ENCODE data around the gene WFDC2.

Gene WFDC2, protein sequence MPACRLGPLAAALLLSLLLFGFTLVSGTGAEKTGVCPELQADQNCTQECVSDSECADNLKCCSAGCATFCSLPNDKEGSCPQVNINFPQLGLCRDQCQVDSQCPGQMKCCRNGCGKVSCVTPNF

DNA sequence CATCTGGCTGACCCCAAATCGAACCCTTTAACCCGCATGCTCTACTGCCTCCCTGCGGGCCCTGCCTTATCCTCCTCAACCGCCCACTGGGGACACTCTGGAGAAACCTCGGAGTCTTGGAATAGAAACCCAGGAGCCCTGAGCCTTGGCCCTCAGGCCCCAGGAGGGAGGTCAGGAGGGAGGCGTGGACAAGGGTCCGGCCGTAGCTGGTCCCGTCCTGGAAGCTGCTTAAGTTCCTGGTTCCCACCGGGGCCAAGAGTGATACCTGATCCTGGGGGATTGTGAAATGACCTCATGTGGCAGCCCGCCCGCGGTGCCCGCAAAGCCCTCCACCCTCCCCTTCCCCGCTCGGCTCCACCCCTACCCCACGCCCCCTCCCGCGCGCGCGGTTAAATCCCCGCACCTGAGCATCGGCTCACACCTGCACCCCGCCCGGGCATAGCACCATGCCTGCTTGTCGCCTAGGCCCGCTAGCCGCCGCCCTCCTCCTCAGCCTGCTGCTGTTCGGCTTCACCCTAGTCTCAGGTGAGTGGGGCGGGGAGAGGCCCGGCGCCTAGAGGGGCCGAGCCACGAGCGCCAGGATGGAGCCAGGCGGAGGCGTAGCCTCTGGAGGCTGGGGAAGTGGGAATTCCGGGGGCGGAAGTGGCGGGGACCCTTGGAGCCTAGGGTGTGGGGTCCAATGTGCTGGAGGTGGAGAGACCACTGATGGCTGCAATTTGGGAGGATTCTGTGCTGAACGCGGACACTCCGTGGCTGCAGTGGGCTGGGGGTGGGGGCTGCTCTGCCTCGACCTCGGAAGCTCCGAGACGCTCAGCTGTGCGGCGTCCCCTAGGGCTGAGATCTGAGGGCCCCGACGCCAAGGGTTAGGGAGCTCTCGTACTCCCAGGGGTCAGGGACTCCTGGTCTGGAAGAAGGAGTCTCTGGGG, at the start of gene WFDC2:
TSS of gene WFDC2 (plus strand) at position 418 of the 926 bp plus-strand sequence. CDS start at position 447, 29 bp downstream.
- no peak for DNase-seq (ENCODE audit: low read depth)

DNA sequence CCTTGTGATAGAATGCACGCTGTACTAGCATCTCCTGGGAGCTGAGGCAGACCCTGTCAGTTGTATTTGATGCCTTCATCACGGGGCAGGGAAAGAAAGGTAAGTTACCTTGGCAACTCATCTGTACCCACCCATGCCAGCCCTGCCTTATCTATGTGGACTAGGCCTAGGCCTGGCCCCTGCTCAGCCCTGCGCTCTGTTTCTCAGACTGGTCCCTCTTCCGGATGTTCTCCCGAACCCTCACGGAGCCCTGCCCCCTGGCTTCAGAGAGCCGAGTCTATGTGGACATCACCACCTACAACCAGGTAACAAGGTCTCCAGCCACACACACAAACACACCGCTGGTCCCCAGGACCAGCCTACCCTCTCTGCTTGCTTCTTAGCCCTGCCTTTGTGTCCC, 49.4 kb upstream of the WFDC2 start:
- DNase-seq (ENCODE audit: low read depth), result no peak

DNA sequence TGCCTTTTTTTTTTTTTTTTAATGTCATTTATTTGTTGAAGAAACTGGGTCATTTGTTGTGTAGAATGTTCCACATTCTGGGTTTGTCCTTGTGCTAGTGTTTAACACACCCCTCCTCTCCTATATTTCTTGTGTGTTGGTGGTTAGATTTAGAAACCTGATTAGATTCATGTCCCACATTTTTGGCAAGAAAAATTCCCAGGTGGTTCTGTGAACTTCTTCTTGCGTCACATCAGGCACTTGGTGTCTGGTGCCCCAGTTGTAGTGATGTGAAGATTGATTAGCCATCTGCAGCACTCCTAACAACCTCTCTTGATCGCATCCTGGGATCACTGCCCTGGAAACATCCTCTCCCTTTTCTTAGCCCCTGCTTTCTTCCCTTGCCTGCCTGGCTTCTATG, 45.9 kb upstream of the WFDC2 start:
- no peak for DNase-seq (ENCODE audit: low read depth)

DNA sequence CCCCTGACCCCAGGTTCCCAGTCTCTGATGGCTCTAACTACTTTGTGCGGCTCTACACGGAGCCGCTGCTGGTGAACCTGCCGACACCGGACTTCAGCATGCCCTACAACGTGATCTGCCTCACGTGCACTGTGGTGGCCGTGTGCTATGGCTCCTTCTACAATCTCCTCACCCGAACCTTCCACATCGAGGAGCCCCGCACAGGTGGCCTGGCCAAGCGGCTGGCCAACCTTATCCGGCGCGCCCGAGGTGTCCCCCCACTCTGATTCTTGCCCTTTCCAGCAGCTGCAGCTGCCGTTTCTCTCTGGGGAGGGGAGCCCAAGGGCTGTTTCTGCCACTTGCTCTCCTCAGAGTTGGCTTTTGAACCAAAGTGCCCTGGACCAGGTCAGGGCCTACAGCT, 44.0 kb upstream of the WFDC2 start:
- DNase-seq (ENCODE audit: low read depth), result no peak

DNA sequence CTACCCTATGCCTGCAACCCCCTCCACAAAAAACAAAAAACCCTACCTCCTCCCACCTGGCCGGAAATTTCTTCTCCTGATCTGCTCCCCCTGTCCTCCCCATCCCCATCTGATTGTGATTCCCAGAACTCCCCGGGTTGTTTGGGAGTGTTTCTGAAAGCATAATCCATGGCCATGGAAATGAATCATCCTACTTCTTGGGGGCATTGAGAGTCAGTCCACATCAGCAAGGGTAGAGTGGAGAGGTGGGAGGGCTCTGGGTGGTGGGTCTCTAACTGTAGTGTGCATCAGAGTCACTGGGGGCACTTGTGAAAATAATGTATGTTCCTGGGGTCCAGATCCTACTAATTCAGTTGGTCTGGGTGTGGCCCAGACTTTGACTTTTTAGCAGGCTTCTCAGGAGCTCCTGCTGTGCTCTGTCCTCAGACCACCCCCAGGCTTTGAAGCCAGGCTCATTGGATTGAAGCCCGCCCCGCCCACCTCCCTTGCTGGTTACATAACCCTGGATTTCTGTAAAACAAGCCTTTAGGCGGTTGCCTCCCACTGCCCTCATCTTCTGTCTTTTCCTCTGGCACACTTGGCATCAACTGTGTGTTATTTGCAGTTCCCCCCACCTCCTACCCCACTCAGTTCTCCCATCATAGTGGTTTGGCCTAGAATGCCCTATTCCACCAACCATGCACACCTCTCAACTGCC, 43.1 kb upstream of the WFDC2 start:
- no peak for DNase-seq (ENCODE audit: low read depth)

DNA sequence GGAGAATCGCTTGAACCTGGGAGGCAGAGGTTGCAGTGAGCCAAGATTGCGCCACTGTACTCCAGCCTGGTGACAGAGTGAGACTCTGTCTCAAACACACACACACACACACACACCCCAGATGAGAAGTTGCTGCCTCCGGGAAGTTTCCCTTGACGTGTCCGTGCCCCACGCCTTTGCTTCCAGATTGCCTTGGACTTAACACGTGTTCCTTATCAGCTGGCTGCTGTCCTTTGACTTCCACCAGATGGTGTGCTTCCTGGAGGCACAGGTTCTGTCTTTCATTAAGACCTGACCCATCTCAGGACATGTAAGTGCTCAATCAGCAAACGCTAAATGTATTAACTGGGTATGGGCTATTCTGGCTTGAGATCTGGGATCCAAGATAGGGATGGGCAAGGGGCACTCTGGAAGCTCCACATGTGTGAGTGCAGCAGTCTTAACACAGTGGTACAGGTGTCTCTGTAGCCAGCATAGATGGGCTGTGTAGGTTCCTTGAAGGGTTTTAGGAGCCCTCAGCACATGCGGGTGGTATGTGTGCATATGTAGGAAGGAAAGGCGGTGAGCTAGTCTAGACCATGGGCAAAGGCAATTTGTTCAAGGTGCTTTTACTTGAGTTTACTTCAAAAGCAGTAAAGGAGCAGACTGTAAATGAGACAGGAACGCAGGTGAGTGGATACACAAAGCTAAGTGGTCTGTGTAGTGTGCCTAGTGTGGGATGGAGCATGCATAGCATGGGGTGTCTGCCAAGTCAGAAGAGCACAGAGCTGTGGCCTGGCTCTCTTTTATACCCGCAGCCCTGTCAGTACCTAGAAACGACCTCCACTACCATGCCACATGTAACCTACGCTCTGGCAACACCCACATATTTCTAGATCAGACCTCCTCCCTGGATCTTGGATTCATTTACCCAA, 42.1 kb upstream of the WFDC2 start:
- DNase-seq (ENCODE audit: low read depth), result no peak

DNA sequence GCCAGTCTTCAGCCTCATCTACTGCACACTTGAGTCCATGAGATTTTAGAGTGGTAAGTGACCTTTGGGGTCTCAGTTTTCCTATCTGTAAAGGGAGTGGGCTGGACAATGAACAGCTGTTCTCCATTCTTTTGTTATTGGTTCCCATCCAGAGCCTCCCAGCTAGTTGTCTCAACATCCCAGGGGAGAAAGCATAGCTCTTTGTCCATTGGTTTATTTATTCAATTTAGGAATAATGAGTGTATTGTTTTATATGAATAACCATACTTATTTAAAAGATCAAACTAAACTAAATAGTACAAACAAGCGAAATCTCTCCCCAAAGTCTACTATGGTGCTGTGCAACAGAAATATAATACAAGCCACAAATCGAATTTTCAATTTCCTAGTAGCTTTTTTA, 39.9 kb upstream of the WFDC2 start:
- no peak for DNase-seq (ENCODE audit: low read depth)

DNA sequence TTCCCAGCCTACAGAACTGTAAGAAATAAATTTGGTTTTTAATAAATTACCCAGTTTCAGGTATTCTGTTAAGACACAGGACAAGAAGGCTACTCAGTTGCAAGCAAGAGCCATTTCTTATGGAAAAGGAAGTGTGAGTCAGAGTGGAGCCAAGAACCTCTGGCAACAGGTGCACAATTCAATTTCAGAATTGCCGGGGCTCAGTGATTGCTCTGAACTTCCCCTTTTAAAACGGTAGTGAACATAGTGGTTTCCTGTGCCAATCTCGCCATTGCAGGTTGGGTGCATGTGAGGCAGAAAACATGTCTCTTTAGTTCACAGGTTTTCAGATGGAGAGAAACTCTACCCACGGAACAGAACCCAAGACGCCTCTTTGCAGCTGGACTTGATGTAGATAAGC, 37.3 kb upstream of the WFDC2 start:
- DNase-seq (ENCODE audit: low read depth), result no peak

DNA sequence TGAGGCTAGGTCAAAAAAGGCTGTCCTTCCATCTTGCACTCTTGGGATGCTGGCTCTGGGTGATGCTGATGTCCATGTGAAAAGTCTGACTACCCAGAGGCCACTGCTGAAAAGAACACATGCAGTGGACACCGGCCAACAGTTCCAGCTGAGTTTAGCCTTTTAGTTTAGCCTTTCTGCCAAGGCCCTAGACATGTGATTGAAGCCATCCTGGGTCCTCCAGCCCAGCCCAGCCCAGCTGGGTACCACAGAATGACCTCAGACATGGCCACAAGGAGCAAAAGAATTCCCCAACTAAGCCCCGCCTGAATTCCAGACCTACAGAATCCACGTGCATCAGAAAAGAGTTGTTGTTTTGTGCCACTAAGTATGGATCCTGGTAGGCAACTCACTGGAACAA, 36.2 kb upstream of the WFDC2 start:
- no peak for DNase-seq (ENCODE audit: low read depth)

DNA sequence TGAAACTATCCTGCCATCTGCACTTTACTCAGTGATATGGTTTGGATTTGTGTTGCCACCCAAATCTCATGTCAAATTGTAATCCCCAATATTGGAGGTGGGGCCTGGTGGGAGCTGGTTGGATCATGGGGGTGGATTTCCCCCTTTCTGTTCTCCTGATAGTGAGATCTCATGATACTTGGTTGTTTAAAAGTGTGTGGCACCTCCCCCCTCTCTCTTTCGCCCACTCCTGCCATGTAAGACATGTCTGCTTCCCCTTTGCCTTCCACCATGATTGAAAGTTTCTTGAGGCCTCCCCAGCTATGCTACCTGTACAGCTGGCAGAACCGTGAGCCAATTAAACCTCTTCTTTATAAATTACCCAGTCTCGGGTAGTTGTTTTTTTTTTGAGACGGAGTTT, 35.6 kb upstream of the WFDC2 start:
- no peak for DNase-seq (ENCODE audit: low read depth)

DNA sequence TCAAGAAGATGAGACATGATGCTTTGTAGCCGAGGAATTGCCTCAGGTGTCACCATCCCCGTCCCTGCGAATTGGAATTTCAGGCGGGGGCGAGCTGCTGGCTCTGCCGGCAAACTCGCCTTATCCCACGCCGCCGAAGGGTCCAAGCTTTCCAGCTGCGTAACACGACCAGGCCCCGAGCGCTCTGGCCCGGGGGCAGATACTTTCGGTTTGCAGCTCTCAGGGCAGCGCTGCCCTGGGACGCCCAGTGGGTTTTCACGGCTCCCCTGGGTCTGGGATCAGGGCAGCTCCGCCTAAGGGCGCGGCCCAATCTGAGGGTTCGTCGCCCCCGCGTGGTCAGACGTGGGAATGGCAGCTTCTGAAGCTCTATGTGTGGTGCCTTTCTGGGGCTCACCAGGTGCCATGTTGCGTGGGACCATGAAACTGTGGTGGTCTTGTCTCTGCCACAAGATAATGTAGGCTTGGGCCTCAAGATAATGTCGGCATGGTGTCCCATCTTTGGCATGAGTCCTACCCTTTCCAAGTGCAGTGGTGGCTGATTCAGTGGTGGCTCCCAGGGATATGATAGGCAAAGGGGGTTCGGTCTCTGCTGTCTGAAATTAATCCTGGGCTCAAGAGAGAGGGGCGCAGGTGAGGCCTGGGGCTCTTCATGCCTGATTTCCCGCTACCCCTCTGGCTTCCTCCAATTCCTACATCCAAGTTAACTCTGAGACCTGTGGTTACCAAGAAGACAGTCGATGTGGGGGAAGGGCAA, 32.6 kb upstream of the WFDC2 start:
- DNase-seq (ENCODE audit: low read depth), result peak; percentile 75

DNA sequence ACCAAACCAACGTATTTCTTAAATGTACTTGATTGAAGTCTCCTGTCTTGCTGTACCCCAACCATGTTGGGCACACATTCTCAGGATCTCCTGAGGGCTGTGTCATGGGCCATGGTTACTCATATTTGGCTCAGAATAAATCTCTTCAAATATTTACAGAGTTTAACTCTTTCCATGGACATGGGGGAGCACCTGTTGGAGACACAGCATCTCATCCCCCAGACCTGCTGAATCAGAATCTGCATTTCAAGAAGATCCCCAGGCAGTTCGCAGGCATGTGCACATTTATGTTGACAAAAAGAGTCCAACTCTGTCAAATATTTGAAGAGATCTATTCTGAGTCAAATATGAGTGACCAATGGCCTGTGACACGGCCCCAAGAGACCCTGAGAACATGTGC, 29.1 kb upstream of the WFDC2 start:
- no peak for DNase-seq (ENCODE audit: low read depth)

DNA sequence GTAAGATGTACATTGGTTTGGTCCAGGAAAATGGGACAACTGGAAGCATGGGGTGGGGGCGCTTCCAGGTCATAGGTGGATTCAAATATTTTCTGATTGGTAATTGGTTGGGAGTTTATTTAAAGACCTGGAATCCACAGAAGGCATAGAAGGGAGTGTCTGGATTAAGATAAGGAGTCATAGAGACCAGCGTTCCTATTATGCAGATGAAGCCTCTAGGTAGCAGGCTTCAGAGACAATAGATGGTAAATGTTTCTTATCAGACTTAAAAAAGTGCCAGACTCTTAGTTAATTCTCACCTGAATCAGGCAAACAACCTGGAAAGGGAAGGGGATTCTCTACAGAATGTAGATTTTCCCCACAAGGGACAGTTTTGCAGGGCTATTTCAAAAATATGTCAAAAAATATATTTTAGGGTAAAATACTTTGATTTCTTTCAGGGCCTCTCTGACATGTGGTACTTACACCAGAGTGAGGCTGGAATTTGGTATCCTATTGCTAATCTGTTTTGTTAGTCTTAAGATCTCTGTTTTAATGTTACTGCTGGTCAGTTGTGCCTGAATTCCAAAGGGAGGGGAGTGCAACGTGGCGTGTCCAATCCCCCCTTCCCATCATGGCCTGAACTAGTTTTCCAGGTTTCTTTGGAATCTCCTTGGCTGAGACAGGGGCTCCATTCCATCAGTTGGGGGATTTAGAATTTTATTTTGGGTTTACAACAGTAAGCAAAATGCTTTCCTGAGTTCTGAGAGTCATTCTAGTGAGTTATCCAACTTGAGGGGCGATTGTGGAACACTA, 28.5 kb upstream of the WFDC2 start:
- no peak for DNase-seq (ENCODE audit: low read depth)

DNA sequence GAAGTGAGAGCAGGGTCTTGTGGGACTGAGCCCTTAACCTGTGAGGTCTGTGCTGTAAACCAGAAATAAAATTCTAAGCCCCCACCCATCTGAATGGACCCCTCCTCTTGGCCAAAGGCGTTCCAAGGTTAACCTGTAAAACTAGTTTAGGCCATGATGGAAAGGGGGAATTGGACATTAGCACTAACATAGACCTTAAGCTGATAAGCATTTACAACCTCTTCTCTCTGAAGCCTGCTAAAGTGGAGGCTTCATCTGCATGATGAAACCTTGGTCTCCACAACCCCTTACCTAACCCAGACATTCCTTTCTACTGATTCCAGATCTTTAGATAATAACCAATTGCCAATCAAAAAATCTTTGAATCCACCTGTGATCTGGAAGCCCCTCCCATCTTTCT, 27.8 kb upstream of the WFDC2 start:
- DNase-seq (ENCODE audit: low read depth), result no peak

DNA sequence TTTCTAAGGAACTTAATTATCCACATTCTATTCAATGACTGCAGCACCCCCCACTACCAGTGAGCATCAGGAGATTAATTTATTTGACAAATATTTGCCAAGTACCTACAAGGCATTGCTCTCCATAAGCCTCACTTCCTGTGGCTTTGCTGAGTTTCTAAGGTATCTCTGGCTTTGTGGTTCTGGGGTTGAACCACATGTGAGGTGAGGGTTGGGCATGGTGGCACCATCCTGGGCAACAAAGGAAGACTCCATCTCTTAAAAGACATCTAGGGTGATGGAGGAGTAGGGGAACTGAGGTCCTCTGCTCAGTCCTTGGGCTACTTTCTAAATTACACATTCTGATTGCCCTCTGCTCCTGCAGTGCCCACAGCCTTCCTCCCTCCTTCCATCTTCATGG, 25.5 kb upstream of the WFDC2 start:
- DNase-seq (ENCODE audit: low read depth), result no peak

DNA sequence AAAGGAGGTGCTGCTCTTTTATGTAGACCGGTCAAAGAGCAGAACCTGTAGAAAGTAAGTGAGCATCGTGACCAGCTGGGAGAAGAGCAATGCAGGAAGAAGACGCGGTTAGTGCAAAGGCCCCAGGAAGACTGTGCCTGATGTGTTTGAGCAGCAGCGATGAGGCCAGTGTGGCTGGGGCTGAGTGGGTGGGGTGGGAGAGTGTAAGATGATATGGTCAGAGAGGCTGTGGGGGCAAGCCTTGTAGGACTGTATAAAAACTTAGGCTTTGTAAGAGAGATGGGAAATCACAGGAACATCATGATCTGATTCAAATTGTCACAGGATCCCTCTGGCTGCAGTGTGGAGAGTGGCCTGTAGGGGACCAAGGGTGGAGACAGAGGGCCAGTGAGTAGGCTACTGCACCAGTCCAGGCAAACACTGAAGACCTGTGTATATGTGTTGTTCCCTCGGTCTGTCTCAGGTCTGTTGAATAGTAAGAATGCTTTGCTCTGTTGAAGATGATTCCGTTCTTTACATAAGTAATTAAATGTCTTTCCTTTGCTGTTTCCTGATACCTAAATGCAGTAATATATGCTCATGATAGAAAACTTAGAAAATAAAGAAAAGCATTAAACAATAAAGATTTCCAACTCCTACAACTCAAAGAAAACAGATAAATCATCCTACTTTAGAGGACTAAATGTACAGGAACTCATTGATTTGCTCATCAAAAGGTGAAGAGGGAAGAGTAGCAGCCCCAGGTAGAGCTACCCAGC, 23.6 kb upstream of the WFDC2 start:
- DNase-seq (ENCODE audit: low read depth), result no peak

DNA sequence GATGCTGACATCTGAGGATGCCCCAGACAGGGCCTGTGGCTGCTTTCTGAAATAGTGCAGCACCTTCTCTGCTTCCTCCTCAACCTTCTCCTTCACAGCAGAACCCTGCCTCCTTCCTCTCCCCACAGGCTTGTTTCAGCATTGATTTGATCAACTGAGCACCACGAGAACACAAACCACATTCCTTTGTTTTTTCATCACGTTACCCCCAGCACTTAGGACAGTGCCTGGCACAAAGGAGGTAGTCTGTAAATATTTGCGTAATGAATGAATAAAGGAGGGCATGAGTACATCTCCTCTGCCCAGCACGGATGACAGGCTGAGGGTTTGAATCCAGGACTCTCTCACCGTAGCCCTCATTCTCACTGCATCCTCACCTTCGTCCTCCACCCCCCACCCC, 21.3 kb upstream of the WFDC2 start:
- DNase-seq (ENCODE audit: low read depth), result no peak

DNA sequence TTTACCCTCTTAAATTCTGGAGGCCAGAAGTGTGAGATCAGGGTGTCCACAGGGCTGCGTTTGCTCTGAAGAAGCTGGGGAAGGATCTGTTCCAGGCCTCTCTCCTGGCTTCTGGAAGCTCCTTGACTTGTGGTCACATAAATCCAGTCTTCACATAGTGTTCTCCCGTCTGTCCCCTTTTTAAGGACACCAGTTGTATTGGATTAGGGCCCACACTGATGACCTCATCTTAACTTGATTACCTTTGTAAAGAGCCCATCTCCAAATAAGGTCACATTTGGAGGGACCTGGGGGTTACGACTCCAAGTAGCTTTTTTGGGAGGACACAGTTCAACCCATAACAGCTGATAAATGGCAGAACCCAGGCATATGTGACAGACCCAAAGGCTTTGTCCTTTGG, 20.0 kb upstream of the WFDC2 start:
- DNase-seq (ENCODE audit: low read depth), result no peak

DNA sequence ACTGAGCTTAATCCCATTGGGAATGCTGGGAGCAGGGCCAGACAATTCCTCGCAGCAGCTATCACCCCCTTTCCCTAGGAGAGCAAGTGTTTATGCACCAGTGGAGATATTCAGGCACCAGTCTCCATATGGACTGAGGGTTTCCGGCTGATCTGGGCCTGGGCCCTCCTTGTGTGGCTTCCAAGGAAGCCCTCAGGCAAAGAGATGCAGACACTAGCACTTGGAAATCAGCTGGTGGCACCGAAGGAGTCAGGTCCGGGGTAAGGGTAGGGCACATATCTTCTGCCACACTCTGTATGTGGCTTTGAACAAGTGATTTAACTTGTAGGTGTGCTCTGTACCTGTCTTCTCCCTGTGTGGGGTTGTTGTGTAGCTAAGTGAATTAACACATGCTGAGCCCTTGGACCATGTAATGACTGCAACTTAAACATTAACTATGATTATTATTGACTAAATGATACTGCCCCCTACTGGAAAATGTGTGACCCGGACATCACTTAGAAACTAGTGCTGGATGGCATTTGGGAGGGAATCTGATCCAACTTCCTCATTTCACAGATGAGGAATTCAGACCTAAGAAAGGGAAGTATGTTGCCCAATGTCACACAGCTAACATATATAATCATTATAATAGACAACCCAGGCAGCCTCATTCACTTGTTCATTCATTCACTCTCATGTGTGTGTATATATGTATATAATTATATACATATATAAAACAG, 19.3 kb upstream of the WFDC2 start:
- no peak for DNase-seq (ENCODE audit: low read depth)
